HG03558 (cell line): ENCODE data around the gene FREM1.
A peak's percentile ranks its signal among the peaks of the same experiment; 100 is the strongest.

Experiments
- ATAC-seq: cut with Tn5 transposase; IDR thresholded peaks from one replicate; pipeline ENCODE4 v1.9.1; 2021; ENCODE audit warnings: moderate number of reproducible peaks; ENCODE audit not compliant: unreplicated experiment; ENCODE audit errors: extremely low read depth

FREM1 gene

GRCh38 chr9:14883310-14883944 lies 26.8 kb downstream of the FREM1 start:
- ATAC-seq = no peak

GRCh38 chr9:14882090-14882489 lies 28.1 kb downstream of the FREM1 start:
- no peak for ATAC-seq

GRCh38 chr9:14881006-14881405 lies 29.2 kb downstream of the FREM1 start:
- ATAC-seq = no peak

- no peak for ATAC-seq
Measured at GRCh38 chr9:14870090-14870489, 40.1 kb downstream of the FREM1 start.

GRCh38 chr9:14869671-14870070 lies 40.6 kb downstream of the FREM1 start:
- no peak for ATAC-seq

GRCh38 chr9:14868772-14869583 lies 41.2 kb downstream of the FREM1 start:
- ATAC-seq = no peak

GRCh38 chr9:14868418-14868771 lies 41.8 kb downstream of the FREM1 start:
- ATAC-seq = no peak

- ATAC-seq = no peak
Measured at GRCh38 chr9:14866200-14866749, 44.0 kb downstream of the FREM1 start.

- no peak for ATAC-seq
Measured at GRCh38 chr9:14864309-14864708, 45.9 kb downstream of the FREM1 start.

GRCh38 chr9:14863402-14863801 lies 46.8 kb downstream of the FREM1 start:
- no peak for ATAC-seq

GRCh38 chr9:14857449-14858305 lies 52.6 kb downstream of the FREM1 start:
- ATAC-seq = no peak

- no peak for ATAC-seq
Measured at GRCh38 chr9:14849851-14850250, 60.4 kb downstream of the FREM1 start.

- ATAC-seq = no peak
Measured at GRCh38 chr9:14849296-14849695, 60.9 kb downstream of the FREM1 start.

- ATAC-seq = peak; percentile 85
Measured at GRCh38 chr9:14846871-14847311, 63.3 kb downstream of the FREM1 start.

GRCh38 chr9:14843163-14843562 lies 67.1 kb downstream of the FREM1 start:
- ATAC-seq = no peak

- no peak for ATAC-seq
Measured at GRCh38 chr9:14842269-14842668, 68.0 kb downstream of the FREM1 start.

- ATAC-seq = no peak
Measured at GRCh38 chr9:14838701-14839100, 71.5 kb downstream of the FREM1 start.

GRCh38 chr9:14836885-14837284 lies 73.3 kb downstream of the FREM1 start:
- ATAC-seq = no peak

- no peak for ATAC-seq
Measured at GRCh38 chr9:14831661-14832060, 78.6 kb downstream of the FREM1 start.

GRCh38 chr9:14831074-14831473 lies 79.2 kb downstream of the FREM1 start:
- no peak for ATAC-seq

GRCh38 chr9:14830057-14830456 lies 80.2 kb downstream of the FREM1 start:
- ATAC-seq = no peak
